CD4-positive, alpha-beta T cell (primary cell): ENCODE results near the gene CAMSAP1. TPM values are rescaled to one million over a fixed set of nuclear protein-coding genes. Genes with fewer than 3 reads are reported as not detected.

ENCODE experiments used
- ATAC-seq: fragments of 200-7000 bp; cut with Tn5 transposase; one replicate; pipeline ENCODE4 v1.10.0; 2022; ENCODE audit warnings: mild to moderate bottlenecking; ENCODE audit not compliant: poor library complexity
- CTCF ChIA-PET: fragments of 350-600 bp; sonication (Branson Sonifier 250); formaldehyde crosslinking; loops from one replicate; lab custom pipeline; 2021; ENCODE audit warnings: antibody characterized with exemption, inconsistent platforms; lab: Charles Lee
- POLR2A ChIA-PET: fragments of 350-600 bp; sonication (Branson Sonifier 250); formaldehyde crosslinking; loops from one replicate; lab custom pipeline; 2021; ENCODE audit warnings: antibody characterized with exemption, inconsistent platforms; lab: Charles Lee
- DNase-seq, 14 experiments: peaks; one replicate each; pipeline ENCODE4 v3.0.0-alpha.2; 2013 to 2020; ENCODE audit warnings: mixed read lengths in 2 of 14
- H3K27ac ChIP-seq, 2 donors: one replicate each; pipeline versions ENCODE4 v1.5.1 to v1.7.0; 2013; ENCODE audit warnings: low read length in 2 of 2, low read depth in 1 of 2, mild to moderate bottlenecking in 1 of 2
- H3K27me3 ChIP-seq, 2 experiments: 1 replicate in 1 of 2; 2 replicates in 1 of 2; pipeline versions ENCODE4 v1.6.1 to v1.7.0; 2013; ENCODE audit warnings: low read length in 2 of 2, control low read depth in 1 of 2, mild to moderate bottlenecking in 1 of 2, moderate library complexity in 1 of 2; ENCODE audit not compliant: insufficient read depth in 2 of 2, control insufficient read depth in 1 of 2
- H3K36me3 ChIP-seq: one replicate; pipeline ENCODE4 v1.6.1; 2013; ENCODE audit warnings: low read length, control low read depth; ENCODE audit not compliant: insufficient read depth
- H3K4me1 ChIP-seq: one replicate; pipeline ENCODE4 v1.6.1; 2013; ENCODE audit warnings: low read length, control low read depth; ENCODE audit not compliant: insufficient read depth
- H3K4me3 ChIP-seq: one replicate; pipeline ENCODE4 v1.5.1; 2013; ENCODE audit warnings: mild to moderate bottlenecking, low read length, moderate library complexity
- H3K9me3 ChIP-seq, 2 experiments: 1 replicate in 1 of 2; 2 replicates in 1 of 2; pipeline versions ENCODE4 v1.6.1 to v1.7.0; 2013; ENCODE audit warnings: low read length in 2 of 2, mild to moderate bottlenecking in 2 of 2, control low read depth in 1 of 2, moderate library complexity in 1 of 2; ENCODE audit not compliant: control insufficient read depth in 1 of 2, insufficient read depth in 1 of 2
- H3K27ac Mint-ChIP-seq: one replicate; pipeline ENCODE4 v1.8.0; 2020; ENCODE audit warnings: mixed read lengths
- H3K27me3 Mint-ChIP-seq: one replicate; pipeline ENCODE4 v1.8.0; 2021; ENCODE audit warnings: mixed read lengths
- H3K36me3 Mint-ChIP-seq: one replicate; pipeline ENCODE4 v1.8.0; 2021; ENCODE audit warnings: low read depth, mixed read lengths
- H3K4me1 Mint-ChIP-seq: one replicate; pipeline ENCODE4 v1.8.0; 2021; ENCODE audit warnings: low read depth, mixed read lengths
- H3K4me3 Mint-ChIP-seq: one replicate; pipeline ENCODE4 v1.8.0; 2020; ENCODE audit warnings: mild to moderate bottlenecking, mixed read lengths
- H3K9me3 Mint-ChIP-seq: one replicate; pipeline ENCODE4 v1.8.0; 2020; ENCODE audit warnings: mixed read lengths
- CTCF ChIP-seq: fragments of 200-600 bp; IDR thresholded peaks from one replicate; pipeline ENCODE4 v1.8.0; 2022; ENCODE audit warnings: antibody characterized with exemption, mild to moderate bottlenecking
- intact Hi-C, 2 experiments: fragments of 100-400 bp; cut with DNase I in 1 of 2; cut with micrococcal nuclease in 1 of 2; formaldehyde crosslinking; loops; one replicate each; pipeline versions ENCODE4 v1.15.1 to v1.9.0; 2023 to 2025; cut with DNase I, micrococcal nuclease
- total RNA-seq, 174 experiments: library from RNA in 2 of 174; stranded (reverse) in 2 of 174; gene quantifications; one replicate each; pipeline ENCODE4 v1.2.3 and lab custom pipeline; 2021 to 2026

The CAMSAP1 gene
- total RNA-seq, 2 experiments from 2014 or later = 16.8 to 18.2 TPM

DNA sequence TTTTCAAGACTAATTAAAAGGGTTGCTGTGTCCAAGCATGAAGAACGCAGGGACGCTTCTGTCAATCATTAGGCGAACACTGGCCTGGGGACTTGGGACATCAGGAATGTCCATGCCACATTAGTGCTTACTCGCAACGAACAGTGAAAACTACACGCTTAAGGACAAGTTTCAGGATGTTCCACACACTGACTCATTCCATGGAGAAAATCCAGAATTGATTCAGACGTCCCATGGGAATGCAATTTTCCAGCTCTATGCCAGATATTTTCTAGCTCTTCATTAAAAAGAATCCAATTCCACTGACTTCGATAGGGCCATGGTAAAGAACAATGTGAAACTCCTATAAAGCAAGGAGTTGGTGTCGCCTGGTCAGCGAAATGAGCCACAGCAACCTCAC lies 98.2 kb downstream of the CAMSAP1 start:
- CTCF ChIA-PET = no interaction called here
- POLR2A ChIA-PET = no interaction called here

DNA sequence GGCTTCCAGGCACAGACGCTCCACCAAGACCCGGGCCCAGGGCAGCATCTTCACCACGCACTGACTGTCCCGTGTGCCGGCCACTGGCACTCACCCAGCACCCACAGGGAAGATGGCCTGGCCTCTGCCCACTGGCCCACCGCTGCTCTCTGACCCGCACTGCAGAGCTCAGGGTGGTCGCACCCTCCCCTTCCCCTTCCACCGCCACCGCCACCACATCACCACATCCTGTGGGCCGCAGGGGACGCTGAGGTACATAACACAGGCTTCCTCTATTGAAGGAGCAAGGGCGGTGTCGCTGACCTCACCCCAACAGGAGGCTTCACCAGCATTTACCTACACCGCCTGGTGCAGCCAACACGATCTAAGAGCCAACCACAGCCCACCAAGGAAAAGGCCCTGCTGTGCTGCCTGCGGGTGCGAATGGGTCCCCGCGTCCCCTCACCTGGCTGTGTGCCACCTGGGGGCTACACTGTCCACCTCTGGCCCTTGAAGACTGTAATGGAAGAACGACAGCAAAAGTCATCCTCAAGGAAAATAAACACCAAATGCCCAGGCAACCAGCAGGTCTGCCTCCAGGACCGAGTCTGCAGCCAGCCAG lies 101.8 kb downstream of the CAMSAP1 start:
- intact Hi-C loops = no loop called here
- H3K27ac ChIP-seq = no peak overlapping the region
- H3K4me1 ChIP-seq = no peaks in the 10 kb centered on the region
- no peak overlapping the region for H3K4me3 Mint-ChIP-seq
- POLR2A ChIA-PET = no interaction called here
- H3K36me3 Mint-ChIP-seq = peaks cover 19% of the 10 kb centered on the region
- H3K36me3 ChIP-seq = peaks cover 3% of the 10 kb centered on the region
- no peaks in the 10 kb centered on the region for H3K9me3 ChIP-seq
- no peak overlapping the region for H3K27ac Mint-ChIP-seq
- no peaks in the 10 kb centered on the region for H3K27me3 ChIP-seq
- no peaks in the 10 kb centered on the region for H3K9me3 Mint-ChIP-seq
- H3K4me1 Mint-ChIP-seq = no peaks in the 10 kb centered on the region
- CTCF ChIA-PET = no interaction called here
- ATAC-seq (no peak), DNase-seq (no peak)
- H3K27me3 Mint-ChIP-seq = no peaks in the 10 kb centered on the region
- TF ChIP-seq CTCF = no peak
- H3K4me3 ChIP-seq = no peak overlapping the region

More for the DNA sequence above, 98.2 kb downstream of the CAMSAP1 start:
- H3K9me3 Mint-ChIP-seq = no peaks in the 10 kb centered on the region
- peaks cover 27% of the 10 kb centered on the region for H3K36me3 ChIP-seq
- no peaks in the 10 kb centered on the region for H3K27me3 ChIP-seq
- intact Hi-C loops = no loop called here
- DNase-seq (no peak), ATAC-seq (no peak)
- H3K36me3 Mint-ChIP-seq = peaks cover 55% of the 10 kb centered on the region
- no peak overlapping the region for H3K4me3 Mint-ChIP-seq
- no peak overlapping the region for H3K27ac ChIP-seq
- H3K4me1 Mint-ChIP-seq = no peaks in the 10 kb centered on the region
- peaks cover 0 to 5% of the 10 kb centered on the region in 2 experiments for H3K9me3 ChIP-seq
- H3K4me1 ChIP-seq = no peaks in the 10 kb centered on the region
- H3K27ac Mint-ChIP-seq = no peak overlapping the region
- no peaks in the 10 kb centered on the region for H3K27me3 Mint-ChIP-seq
- TF ChIP-seq CTCF = no peak
- H3K4me3 ChIP-seq = no peak overlapping the region

DNA sequence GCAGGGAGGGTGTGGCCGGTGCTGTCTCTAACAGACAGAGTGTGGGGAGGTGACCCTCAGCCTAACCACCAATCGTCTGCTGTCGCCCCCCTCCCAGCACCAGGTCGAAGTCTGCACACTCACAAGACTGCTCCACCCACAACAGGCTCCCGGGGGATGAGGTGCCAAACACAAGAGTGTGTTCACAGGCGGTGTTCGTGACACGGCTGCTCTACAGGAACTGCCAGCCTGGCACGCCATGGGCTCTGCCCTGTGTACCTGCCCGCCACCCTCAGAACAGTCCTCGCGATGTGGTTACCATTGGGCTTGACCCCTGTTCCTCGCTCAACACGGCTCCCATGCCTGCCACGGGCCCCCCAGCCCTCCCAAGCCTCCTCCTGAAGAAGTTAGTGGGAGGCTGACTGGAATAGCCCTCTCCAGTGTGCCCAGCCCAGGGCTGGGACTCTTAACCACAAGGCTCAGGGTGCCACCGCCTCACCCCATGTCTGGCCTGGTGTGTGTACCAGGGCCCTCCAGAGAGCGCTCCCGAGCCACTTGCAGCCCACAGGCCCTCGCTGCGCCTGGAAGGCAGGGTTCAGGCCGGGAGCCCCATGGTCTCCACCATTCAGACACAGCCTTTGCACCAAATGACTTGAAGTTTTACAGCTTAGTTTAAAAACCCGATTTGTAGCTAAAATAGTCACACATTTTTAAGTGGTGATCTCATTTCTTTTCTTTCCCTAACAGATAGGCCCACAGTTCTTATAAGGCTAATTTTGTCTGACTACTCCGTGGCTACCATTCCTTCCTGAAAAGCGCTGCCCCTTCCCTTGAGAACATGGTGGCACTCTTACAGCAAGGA lies 102.5 kb downstream of the CAMSAP1 start:
- DNase-seq (no peak), ATAC-seq (no peak)
- Histone ChIP-seq H3K4me3 (no peak overlapping the region), H3K36me3 (no peaks in the 10 kb centered on the region), H3K27me3 (no peaks in the 10 kb centered on the region), H3K27ac (no peak overlapping the region), H3K9me3 (no peaks in the 10 kb centered on the region), H3K4me1 (no peaks in the 10 kb centered on the region)
- intact Hi-C loops = no loop called here
- TF ChIP-seq CTCF = no peak
- no peaks in the 10 kb centered on the region for H3K4me1 Mint-ChIP-seq
- no peak overlapping the region for H3K27ac Mint-ChIP-seq
- no peaks in the 10 kb centered on the region for H3K27me3 Mint-ChIP-seq
- CTCF ChIA-PET = no interaction called here
- POLR2A ChIA-PET = no interaction called here
- no peak overlapping the region for H3K4me3 Mint-ChIP-seq
- H3K9me3 Mint-ChIP-seq = no peaks in the 10 kb centered on the region
- peaks cover 11% of the 10 kb centered on the region for H3K36me3 Mint-ChIP-seq
